Stimulated activated memory B cell treated with anti-CD40 and anti-IgM and Interleukin-4, amounts not matched to agents 10 μg/mL and 1 μg/mL and 100 μg/mL, for 72 hours (primary cell): ENCODE results near the gene RNF103.

Source experiments
- ATAC-seq: fragments of 150-1000 bp; cut with Tn5 transposase; 2 replicates; pipeline ENCODE4 v1.10.0; 2021
- H3K27ac Mint-ChIP-seq: one replicate; pipeline ENCODE4 v1.8.0; 2022; ENCODE audit warnings: mild to moderate bottlenecking, mixed read lengths
- H3K27me3 Mint-ChIP-seq: one replicate; pipeline ENCODE4 v1.8.0; 2022; ENCODE audit warnings: mixed read lengths
- H3K36me3 Mint-ChIP-seq: one replicate; pipeline ENCODE4 v1.8.0; 2022; ENCODE audit warnings: mixed read lengths
- H3K4me1 Mint-ChIP-seq: one replicate; pipeline ENCODE4 v1.8.0; 2022; ENCODE audit warnings: mixed read lengths
- H3K4me3 Mint-ChIP-seq: one replicate; pipeline ENCODE4 v1.8.0; 2022; ENCODE audit warnings: mild to moderate bottlenecking, moderate library complexity, mixed read lengths
- H3K9me3 Mint-ChIP-seq: one replicate; pipeline ENCODE4 v1.8.0; 2022; ENCODE audit warnings: mixed read lengths

RNF103 gene

GRCh38 chr2:86562922-86563649, 60.6 kb downstream of the RNF103 start, which contains the start of gene CHMP3:
Gene CHMP3, minus strand, starts transcription at chr2:86563443. Its CDS starts 95 bp downstream, at chr2:86563348.
- Mint-ChIP-seq H3K4me1 (peaks cover 24% of the 10 kb centered on the region), H3K9me3 (no peaks in the 10 kb centered on the region), H3K27ac (peak within 1 kb of the TSS; percentile 99), H3K4me3 (peak within 1 kb of the TSS; percentile 89), H3K27me3 (peaks cover 17% of the 10 kb centered on the region), H3K36me3 (peaks cover 8% of the 10 kb centered on the region)
- ATAC-seq, result peak; percentile 96

DNA sequence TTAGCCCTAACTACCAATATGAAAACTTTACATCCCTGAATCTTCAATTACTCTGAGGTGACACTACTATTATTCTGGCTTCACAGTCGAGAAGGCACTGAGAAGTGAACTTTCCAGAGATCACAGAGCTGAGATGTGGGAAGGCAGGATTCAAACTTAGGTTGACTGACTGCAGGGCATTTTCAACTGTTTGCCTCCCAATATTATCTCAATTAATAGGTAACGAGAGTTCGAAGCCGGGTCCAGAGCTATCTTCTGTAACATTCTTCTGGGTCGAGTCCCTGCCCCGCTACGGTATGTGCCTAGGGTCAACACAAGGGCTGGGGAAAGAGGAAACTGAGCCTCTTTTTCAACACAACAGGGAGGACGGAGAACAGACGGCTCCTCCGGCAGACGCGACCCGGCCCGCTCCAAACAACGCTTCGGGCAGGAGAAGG, 61.2 kb downstream of the RNF103 start:
- peak overlapping the region; percentile 99 for H3K27ac Mint-ChIP-seq
- H3K36me3 Mint-ChIP-seq, result peaks cover 8% of the 10 kb centered on the region
- H3K4me1 Mint-ChIP-seq, result peaks cover 24% of the 10 kb centered on the region
- H3K27me3 Mint-ChIP-seq, result peaks cover 16% of the 10 kb centered on the region
- no peaks in the 10 kb centered on the region for H3K9me3 Mint-ChIP-seq
- H3K4me3 Mint-ChIP-seq, result peak overlapping the region; percentile 89
- no peak for ATAC-seq

- peaks cover 11% of the 10 kb centered on the region for H3K36me3 Mint-ChIP-seq
- ATAC-seq, result no peak
- no peaks in the 10 kb centered on the region for H3K9me3 Mint-ChIP-seq
- H3K27me3 Mint-ChIP-seq, result no peaks in the 10 kb centered on the region
- H3K4me3 Mint-ChIP-seq, result no peak overlapping the region
- H3K4me1 Mint-ChIP-seq, result peaks cover 13% of the 10 kb centered on the region
- H3K27ac Mint-ChIP-seq, result no peak overlapping the region
Observed at GRCh38 chr2:86557836-86558235, 65.8 kb downstream of the RNF103 start.

GRCh38 chr2:86556508-86556907, 67.2 kb downstream of the RNF103 start:
- H3K36me3 Mint-ChIP-seq, result peaks cover 17% of the 10 kb centered on the region
- H3K4me1 Mint-ChIP-seq, result peaks cover 13% of the 10 kb centered on the region
- no peak for ATAC-seq
- H3K4me3 Mint-ChIP-seq, result no peak overlapping the region
- no peak overlapping the region for H3K27ac Mint-ChIP-seq
- H3K27me3 Mint-ChIP-seq, result no peaks in the 10 kb centered on the region
- H3K9me3 Mint-ChIP-seq, result no peaks in the 10 kb centered on the region
